CD4-positive, alpha-beta memory T cell (primary cell): Measurements from ENCODE around the gene TMPRSS3. TPM values are rescaled to one million over a fixed set of nuclear protein-coding genes. Genes with fewer than 3 reads are reported as not detected.

ENCODE experiments used
- CTCF ChIA-PET: fragments of 350-600 bp; sonication (Branson Sonifier 250); formaldehyde crosslinking; loops from one replicate; lab custom pipeline; 2021; ENCODE audit warnings: inconsistent platforms; ENCODE audit not compliant: partially characterized antibody; lab: Charles Lee
- POLR2A ChIA-PET: fragments of 350-600 bp; sonication (Branson Sonifier 250); formaldehyde crosslinking; loops from one replicate; lab custom pipeline; 2021; ENCODE audit not compliant: partially characterized antibody; lab: Charles Lee
- DNase-seq, 5 donors: peaks; one replicate each; pipeline versions ENCODE4 v3.0.0 to v3.0.0-alpha.2; 2020 to 2022; ENCODE audit warnings: mixed read lengths in 1 of 5
- H3K27ac ChIP-seq: one replicate; pipeline ENCODE4 v1.7.0; 2013; ENCODE audit warnings: low read depth, low read length
- H3K27me3 ChIP-seq: 2 replicates; pipeline ENCODE4 v1.7.0; 2013; ENCODE audit warnings: mild to moderate bottlenecking, low read length, moderate library complexity; ENCODE audit not compliant: insufficient read depth
- H3K36me3 ChIP-seq: 2 replicates; pipeline ENCODE4 v1.7.0; 2013; ENCODE audit warnings: mild to moderate bottlenecking, low read length, moderate library complexity; ENCODE audit not compliant: insufficient read depth
- H3K4me1 ChIP-seq: 2 replicates; pipeline ENCODE4 v1.7.0; 2013; ENCODE audit warnings: mild to moderate bottlenecking, low read length, moderate library complexity; ENCODE audit not compliant: insufficient read depth
- H3K4me3 ChIP-seq, 2 donors: one replicate each; pipeline ENCODE4 v1.7.0; 2013; ENCODE audit warnings: low read length in 2 of 2, mild to moderate bottlenecking in 1 of 2
- H3K9me3 ChIP-seq, 2 donors: one replicate each; pipeline ENCODE4 v1.7.0; 2013; ENCODE audit warnings: low read length in 2 of 2, control low read depth in 1 of 2; ENCODE audit not compliant: control insufficient read depth in 1 of 2
- H3K27ac Mint-ChIP-seq, 7 donors: one replicate each; pipeline ENCODE4 v1.8.0; 2020 to 2021; ENCODE audit warnings: mixed read lengths in 7 of 7, mild to moderate bottlenecking in 6 of 7, inconsistent platforms in 3 of 7, moderate library complexity in 3 of 7
- H3K27me3 Mint-ChIP-seq, 2 donors: one replicate each; pipeline ENCODE4 v1.8.0; 2020 to 2021; ENCODE audit warnings: mixed read lengths in 2 of 2
- H3K36me3 Mint-ChIP-seq, 2 donors: one replicate each; pipeline ENCODE4 v1.8.0; 2020 to 2021; ENCODE audit warnings: mixed read lengths in 2 of 2, inconsistent platforms in 1 of 2, mild to moderate bottlenecking in 1 of 2
- H3K4me1 Mint-ChIP-seq, 4 donors: one replicate each; pipeline ENCODE4 v1.8.0; 2020 to 2021; ENCODE audit warnings: mixed read lengths in 4 of 4, mild to moderate bottlenecking in 1 of 4
- H3K4me3 Mint-ChIP-seq, 8 donors: one replicate each; pipeline ENCODE4 v1.8.0; 2020 to 2021; ENCODE audit warnings: mixed read lengths in 8 of 8, mild to moderate bottlenecking in 7 of 8, moderate library complexity in 6 of 8, inconsistent platforms in 3 of 8
- H3K9me3 Mint-ChIP-seq, 8 donors: one replicate each; pipeline ENCODE4 v1.8.0; 2020 to 2021; ENCODE audit warnings: mixed read lengths in 8 of 8, mild to moderate bottlenecking in 5 of 8, inconsistent platforms in 3 of 8, moderate library complexity in 1 of 8
- intact Hi-C: fragments of 100-400 bp; cut with micrococcal nuclease; formaldehyde crosslinking; loops from one replicate; pipeline ENCODE4 v1.15.1; 2023
- polyA plus RNA-seq, 2 donors: library from polyadenylated mRNA; unstranded; fragments of 300-500 nt; fragmentation: Illumina TruSeq; gene quantifications; one replicate each; pipeline ENCODE4 v1.2.3, GENCODE V29; 2021
- total RNA-seq, 2 experiments: library from RNA; stranded (reverse); gene quantifications; one replicate each; pipeline ENCODE4 v1.2.3, GENCODE V29; 2021

Gene TMPRSS3
- total and polyA plus RNA-seq, 4 experiments from 2014 or later = 1.8 to 4.5 (median 3.7) TPM

DNA sequence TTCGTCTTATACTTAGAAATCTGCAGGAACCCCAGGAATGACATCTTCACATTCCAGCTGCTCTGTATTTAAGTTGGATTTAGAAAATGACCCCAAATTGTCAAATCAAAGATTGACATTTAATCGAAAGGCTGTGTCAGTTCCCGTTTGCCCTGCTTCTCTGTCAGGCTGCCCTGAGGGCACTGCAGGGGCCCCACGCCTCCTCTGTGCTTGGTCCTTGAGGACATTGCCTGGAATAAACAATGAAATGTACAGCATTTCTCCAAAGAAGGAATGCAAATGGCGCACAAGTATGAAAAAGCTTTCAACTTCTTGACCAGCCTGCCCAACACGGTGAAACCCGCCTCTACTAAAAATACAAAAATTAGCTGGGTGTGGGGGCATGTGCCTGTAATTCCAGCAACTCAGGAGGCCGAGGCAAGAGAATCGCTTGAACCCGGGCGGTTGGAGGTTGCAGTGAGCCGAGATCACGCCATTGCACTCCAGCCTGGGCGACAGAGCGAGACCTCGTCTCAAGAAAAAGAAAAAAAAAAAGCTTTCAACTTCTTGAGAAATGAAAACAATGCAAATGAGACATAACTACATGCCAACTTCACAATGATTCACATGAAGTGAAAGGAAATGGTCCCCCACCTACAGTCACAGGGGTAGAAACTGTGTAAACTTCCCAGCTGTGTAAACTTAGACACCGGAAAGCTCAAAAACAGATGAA, 3.0 kb downstream of the TMPRSS3 start:
- Histone ChIP-seq H3K4me1 (peaks cover 38% of the 10 kb centered on the region), H3K36me3 (no peaks in the 10 kb centered on the region), H3K27ac (no peak overlapping the region), H3K9me3 (no peaks in the 10 kb centered on the region), H3K4me3 (peak overlapping the region in 1 of 2 donors; percentile 30), H3K27me3 (no peaks in the 10 kb centered on the region)
- Mint-ChIP-seq H3K4me1 (peaks cover 26 to 75% (median 44%) of the 10 kb centered on the region in 4 donors), H3K27me3 (no peaks in the 10 kb centered on the region), H3K27ac (peak overlapping the region; percentile 0 to 60 (median 31)), H3K4me3 (peak overlapping the region; percentile 19 to 75 (median 44)), H3K36me3 (no peaks in the 10 kb centered on the region), H3K9me3 (no peaks in the 10 kb centered on the region)
- ChIA-PET CTCF (interaction anchor here (1.2 to 3.5 kb wide), 4 partner anchors 11 to 120 kb away, joined by 3 to 26 read pairs (median 5); partner anchors contain the start of gene UBASH3A), POLR2A (interaction anchor here (0.9 to 4.0 kb wide), 8 partner anchors 11 to 57 kb away, joined by 3 to 65 read pairs (median 4); partner anchors contain the start of gene UBASH3A)
- peak in 1 of 5 donors; percentile 44 for DNase-seq
- intact Hi-C loops = loop anchor here (5.0 kb wide), 1 partner anchor 34 kb away; no protein-coding TSS in a partner anchor

DNA sequence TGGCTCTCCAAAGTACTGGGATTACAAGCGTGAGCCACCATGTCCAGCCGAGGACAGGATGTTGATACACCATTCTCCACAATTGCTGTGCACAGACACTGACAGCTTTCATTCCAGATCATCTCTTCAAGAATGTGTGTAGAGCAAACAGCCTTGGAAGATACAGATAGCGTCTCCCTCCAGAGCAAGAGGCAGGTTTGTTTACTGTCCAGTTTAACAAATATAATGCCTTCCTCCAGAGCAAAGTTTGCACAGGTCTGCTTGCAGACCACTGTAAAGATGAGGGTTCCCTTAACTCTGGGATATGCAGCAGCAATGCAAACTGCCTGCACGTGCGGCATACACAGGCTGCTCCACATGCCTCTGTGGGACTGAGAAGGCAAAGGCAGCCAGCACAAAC, 4.6 kb downstream of the TMPRSS3 start:
- intact Hi-C loops = loop anchor here (5.0 kb wide), 1 partner anchor 36 kb away; no protein-coding TSS in a partner anchor
- no peak for DNase-seq
- Mint-ChIP-seq H3K4me1 (peaks cover 24 to 81% (median 43%) of the 10 kb centered on the region in 4 donors), H3K36me3 (no peaks in the 10 kb centered on the region), H3K27ac (peak overlapping the region in 1 of 7 donors; percentile 59), H3K9me3 (peaks cover 0 to 1% (median 0%) of the 10 kb centered on the region in 8 donors), H3K27me3 (no peaks in the 10 kb centered on the region), H3K4me3 (peak overlapping the region in 1 of 8 donors; percentile 46)
- Histone ChIP-seq H3K36me3 (no peaks in the 10 kb centered on the region), H3K4me3 (no peak overlapping the region), H3K27me3 (no peaks in the 10 kb centered on the region), H3K27ac (no peak overlapping the region), H3K4me1 (peaks cover 33% of the 10 kb centered on the region), H3K9me3 (no peaks in the 10 kb centered on the region)
- POLR2A ChIA-PET = interaction anchor here (4.0 kb wide), 1 partner anchor 13 kb away, joined by 65 read pairs; the partner anchor contains the start of gene UBASH3A
- CTCF ChIA-PET = interaction anchor here (3.5 kb wide), 1 partner anchor 12 kb away, joined by 26 read pairs; the partner anchor contains the start of gene UBASH3A

DNA sequence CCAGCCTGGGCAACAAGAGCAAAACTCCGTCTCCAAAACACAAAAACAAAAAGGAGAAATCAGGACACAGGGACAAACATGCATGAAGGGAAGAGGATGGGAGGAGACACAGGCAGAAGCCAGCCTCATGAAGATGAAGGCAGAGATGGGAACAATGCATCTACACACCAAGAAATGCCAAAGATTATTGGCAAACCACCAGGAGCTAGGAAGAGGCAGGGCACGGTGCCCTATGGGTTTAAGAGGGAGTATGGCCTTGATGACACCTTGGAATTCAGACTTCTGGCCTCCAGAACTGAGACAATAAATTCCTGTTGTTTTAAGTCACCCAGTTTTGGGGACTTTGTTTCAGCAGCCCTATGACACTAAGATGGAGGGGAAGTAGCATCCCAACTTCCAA, 5.2 kb downstream of the TMPRSS3 start:
- Mint-ChIP-seq H3K27me3 (no peaks in the 10 kb centered on the region), H3K9me3 (peaks cover 0 to 1% (median 0%) of the 10 kb centered on the region in 8 donors), H3K36me3 (no peaks in the 10 kb centered on the region), H3K27ac (peak overlapping the region in 3 of 7 donors; percentile 20 to 59 (median 43)), H3K4me1 (peaks cover 23 to 78% (median 44%) of the 10 kb centered on the region in 4 donors), H3K4me3 (peak overlapping the region in 2 of 8 donors; percentile 27 to 46)
- POLR2A ChIA-PET = interaction anchor here (0.9 kb wide), 1 partner anchor 13 kb away, joined by 3 read pairs; the partner anchor contains the start of gene UBASH3A
- DNase-seq = no peak
- Histone ChIP-seq H3K27me3 (no peaks in the 10 kb centered on the region), H3K27ac (no peak overlapping the region), H3K4me3 (no peak overlapping the region), H3K36me3 (no peaks in the 10 kb centered on the region), H3K9me3 (no peaks in the 10 kb centered on the region), H3K4me1 (peaks cover 33% of the 10 kb centered on the region)
- CTCF ChIA-PET = no interaction called here
- intact Hi-C loops = loop anchor here (5.0 kb wide), 1 partner anchor 37 kb away; no protein-coding TSS in a partner anchor

DNA sequence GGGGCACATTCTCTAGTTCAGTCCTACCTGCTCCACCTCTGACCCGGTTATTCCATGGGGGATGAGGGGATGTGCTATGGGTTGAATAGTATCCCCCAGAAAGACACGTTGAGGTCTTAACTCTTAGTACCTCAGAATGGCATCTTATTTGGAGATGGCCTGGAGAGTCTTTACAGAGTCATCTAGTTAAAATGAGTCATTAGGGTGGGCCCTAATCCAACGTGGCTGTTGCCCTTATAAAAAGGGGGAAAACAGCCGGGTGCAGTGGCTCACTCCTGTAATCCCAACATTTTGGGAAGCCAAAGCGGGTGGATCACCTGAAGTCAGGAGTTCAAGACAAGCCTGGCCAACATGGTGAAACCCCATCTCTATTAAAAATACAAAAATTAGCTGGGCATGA, 5.7 kb downstream of the TMPRSS3 start:
- Histone ChIP-seq H3K4me1 (peaks cover 37% of the 10 kb centered on the region), H3K4me3 (no peak overlapping the region), H3K27ac (no peak overlapping the region), H3K9me3 (no peaks in the 10 kb centered on the region), H3K27me3 (no peaks in the 10 kb centered on the region), H3K36me3 (no peaks in the 10 kb centered on the region)
- peaks cover 24 to 78% (median 47%) of the 10 kb centered on the region in 4 donors for H3K4me1 Mint-ChIP-seq
- H3K27ac Mint-ChIP-seq = no peak overlapping the region
- intact Hi-C loops = loop anchor here (5.0 kb wide), 1 partner anchor 37 kb away; no protein-coding TSS in a partner anchor
- no peak for DNase-seq
- CTCF ChIA-PET = no interaction called here
- POLR2A ChIA-PET = interaction anchor here (0.9 kb wide), 1 partner anchor 14 kb away, joined by 3 read pairs; the partner anchor contains the start of gene UBASH3A
- no peaks in the 10 kb centered on the region for H3K36me3 Mint-ChIP-seq
- H3K4me3 Mint-ChIP-seq = peak overlapping the region in 2 of 8 donors; percentile 27 to 80
- no peaks in the 10 kb centered on the region for H3K27me3 Mint-ChIP-seq
- peaks cover 0 to 2% (median 0%) of the 10 kb centered on the region in 8 donors for H3K9me3 Mint-ChIP-seq

DNA sequence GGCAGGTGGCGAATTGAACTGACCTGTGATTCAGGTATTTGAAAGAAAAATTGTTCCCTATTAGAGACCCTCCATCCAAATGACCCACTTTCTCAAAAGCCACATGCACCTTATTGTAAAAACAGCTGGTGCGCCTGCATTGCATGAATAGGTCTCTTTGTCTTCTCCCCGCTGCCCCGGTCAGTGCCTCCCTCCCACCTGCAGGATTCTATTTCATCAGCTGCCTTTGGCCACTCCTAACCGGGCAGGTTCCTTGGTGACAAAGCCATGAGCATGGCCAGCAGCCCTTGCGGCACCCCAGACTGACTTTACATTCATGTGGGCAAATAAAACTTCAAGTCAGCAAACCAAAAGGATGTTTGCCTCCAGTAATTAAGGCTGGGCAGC, 6.4 kb downstream of the TMPRSS3 start:
- H3K36me3 Mint-ChIP-seq = no peaks in the 10 kb centered on the region
- H3K27me3 Mint-ChIP-seq = no peaks in the 10 kb centered on the region
- H3K9me3 ChIP-seq = no peaks in the 10 kb centered on the region
- DNase-seq = no peak
- no peak overlapping the region for H3K4me3 ChIP-seq
- peak overlapping the region; percentile 67 to 83 (median 76) for H3K4me3 Mint-ChIP-seq
- H3K4me1 ChIP-seq = peaks cover 45% of the 10 kb centered on the region
- H3K27me3 ChIP-seq = no peaks in the 10 kb centered on the region
- H3K4me1 Mint-ChIP-seq = peaks cover 27 to 74% (median 51%) of the 10 kb centered on the region in 4 donors
- H3K27ac Mint-ChIP-seq = peak overlapping the region; percentile 45 to 91 (median 75)
- intact Hi-C loops = no loop called here
- H3K36me3 ChIP-seq = no peaks in the 10 kb centered on the region
- peaks cover 0 to 5% (median 0%) of the 10 kb centered on the region in 8 donors for H3K9me3 Mint-ChIP-seq
- no peak overlapping the region for H3K27ac ChIP-seq
- ChIA-PET POLR2A (interaction anchor here (0.7 to 2.2 kb wide), 8 partner anchors 9 to 36 kb away, joined by 3 to 18 read pairs (median 4); partner anchors contain the start of gene UBASH3A), CTCF (interaction anchor here (1.6 kb wide), 1 partner anchor 15 kb away, joined by 9 read pairs; the partner anchor contains the start of gene UBASH3A)

DNA sequence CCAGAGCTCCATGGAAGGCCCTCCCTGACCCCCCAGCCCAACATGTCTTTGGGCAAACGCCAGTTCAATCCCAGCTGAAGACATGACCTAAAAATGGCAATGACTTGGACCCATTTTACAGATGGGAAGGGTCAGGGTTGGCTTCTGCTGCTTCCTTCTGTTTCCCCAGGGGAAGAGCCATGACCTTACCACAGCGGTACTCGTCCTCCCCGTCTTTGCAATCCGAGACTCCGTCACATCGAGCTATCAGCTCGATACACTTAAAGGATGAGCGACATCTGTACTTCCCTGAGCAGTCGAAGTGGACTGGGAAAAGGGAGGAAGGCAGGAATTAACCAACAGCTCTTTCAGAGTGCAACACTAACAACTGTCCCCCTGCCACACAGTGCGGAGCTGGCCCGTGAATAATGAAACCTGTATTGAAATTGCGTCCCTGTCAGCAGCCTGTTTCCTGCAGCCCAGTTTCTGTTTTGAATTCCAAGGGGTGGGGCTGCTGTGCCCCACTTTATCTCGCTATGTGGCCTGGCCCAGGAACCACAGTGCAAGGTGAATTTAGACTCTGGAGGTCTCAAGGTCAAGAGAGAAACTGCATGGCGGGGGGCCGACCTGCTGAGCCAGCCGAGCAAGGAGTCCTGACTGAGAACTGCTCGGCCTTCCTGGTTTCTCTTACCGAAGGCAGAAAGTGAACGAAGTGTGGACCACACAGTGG, 7.0 kb downstream of the TMPRSS3 start:
- intact Hi-C loops = no loop called here
- peaks cover 0 to 5% (median 0%) of the 10 kb centered on the region in 8 donors for H3K9me3 Mint-ChIP-seq
- no peaks in the 10 kb centered on the region for H3K9me3 ChIP-seq
- no peak overlapping the region for H3K4me3 ChIP-seq
- peak in 1 of 5 donors; percentile 29 for DNase-seq
- no peaks in the 10 kb centered on the region for H3K36me3 Mint-ChIP-seq
- POLR2A ChIA-PET = interaction anchor here (0.7 to 2.2 kb wide), 8 partner anchors 10 to 36 kb away, joined by 3 to 18 read pairs (median 4); partner anchors contain the start of gene UBASH3A
- peaks cover 49% of the 10 kb centered on the region for H3K4me1 ChIP-seq
- CTCF ChIA-PET = interaction anchor here (1.6 kb wide), 1 partner anchor 15 kb away, joined by 9 read pairs; the partner anchor contains the start of gene UBASH3A
- H3K4me3 Mint-ChIP-seq = peak overlapping the region; percentile 67 to 83 (median 76)
- no peaks in the 10 kb centered on the region for H3K27me3 Mint-ChIP-seq
- H3K27me3 ChIP-seq = no peaks in the 10 kb centered on the region
- H3K4me1 Mint-ChIP-seq = peaks cover 27 to 76% (median 52%) of the 10 kb centered on the region in 4 donors
- no peak overlapping the region for H3K27ac ChIP-seq
- H3K27ac Mint-ChIP-seq = peak overlapping the region; percentile 5 to 91 (median 70)
- H3K36me3 ChIP-seq = no peaks in the 10 kb centered on the region
